ENCODE data around the gene ARTN. TPM values are rescaled to one million over a fixed set of nuclear protein-coding genes. Genes with fewer than 3 reads are reported as not detected.

The ARTN gene
- total and polyA plus RNA-seq, 9 of the 15 experiments (the other 6 are each of a cell fraction or from before 2014, with no cell fraction given): 0.06 to 0.38 TPM; not detected in 7

GRCh38 chr1:43968348-43968948, 34.8 kb downstream of the ARTN start:
- Histone ChIP-seq H3K36me3 (ENCODE audit: control insufficient read depth, insufficient read depth, low read length) (peaks cover 38% of the 10 kb centered on the region), H3K4me3 (no peak overlapping the region), H3K4me1 (replicated peaks in 1 of 2; ENCODE audit: control insufficient read depth in 2 of 2, insufficient read depth in 2 of 2, low read length in 2 of 2) (peaks cover 6 to 25% of the 10 kb centered on the region in 2 experiments; a peak in 4 of 5 replicates), H3K79me2 (ENCODE audit: control insufficient read depth, insufficient read depth, low read length) (peaks cover 16% of the 10 kb centered on the region), H3K27me3 (ENCODE audit: control insufficient read depth in 2 of 2, insufficient read depth in 2 of 2, low read length in 2 of 2) (no peaks in the 10 kb centered on the region), H3K4me2 (ENCODE audit: insufficient read depth, low read length) (no peak overlapping the region), H2AFZ (ENCODE audit: low read depth, low read length) (no peak overlapping the region), H4K20me1 (replicated peaks; ENCODE audit: control insufficient read depth, insufficient read depth, low read length) (no peaks in the 10 kb centered on the region), H3K9ac (ENCODE audit: insufficient read depth in 1 of 2, low read depth in 2 of 2, low read length in 2 of 2) (no peak overlapping the region), H3K27ac (ENCODE audit: extremely low read depth, low read depth, low read length) (no peak overlapping the region), H3K9me3 (replicated peaks; ENCODE audit: control insufficient read depth, insufficient read depth, low read depth, low read length) (no peaks in the 10 kb centered on the region), H3K9me1 (ENCODE audit: control insufficient read depth, insufficient read depth, low read length) (peaks cover 4% of the 10 kb centered on the region)
- ChIA-PET CTCF (ENCODE audit: low intra/inter-chr PET ratio) (no interaction called here), POLR2A (interaction anchor here (0.6 to 0.8 kb wide), 2 partner anchors 19 to 33 kb away, joined by 3 read pairs; no protein-coding TSS in a partner anchor)
- in situ Hi-C loops (cut with MboI): no loop called here
- FAIRE-seq (peak; percentile 80), DNase-seq (ENCODE audit: extremely low read depth in 1 of 4, low spot score in 3 of 4) (peak; percentile 68 to 74 (median 72)), ATAC-seq (peak; percentile 38)
- WGBS (ENCODE audit: insufficient coverage, low coverage, missing lambda C conversion rate): 75% methylated on average over 6 of the region's 6 CpGs
- no TSS peak for BruUV-seq (replicated peaks)
- intact Hi-C loops (cut with micrococcal nuclease): no loop called here
- TF ChIP-seq ZNF444 (CRISPR knock-in tag; IDR thresholded peaks at IDR 0.05) (no peak), SNIP1 (IDR thresholded peaks at IDR 0.05; ENCODE audit: low read depth) (no peak), DMBX1 (CRISPR knock-in tag; IDR thresholded peaks at IDR 0.05; ENCODE audit: borderline replicate concordance) (peak; percentile 63; the same call in 1 of the 2 replicates), MCM2 (IDR thresholded peaks at IDR 0.05; ENCODE audit: low read depth) (no peak), ZNF274 (IDR thresholded peaks at IDR 0.05; ENCODE audit: borderline replicate concordance, low read depth, low read length) (no peak), REST (IDR thresholded peaks at IDR 0.05; ENCODE audit: borderline replicate concordance) (peak; percentile 99), REST (CRISPR knock-in tag; IDR thresholded peaks at IDR 0.05; ENCODE audit: low read depth) (peak; percentile 96), GABPB1 (CRISPR knock-in tag; IDR thresholded peaks at IDR 0.05) (peak; percentile 66; the same call in 1 of the 2 replicates), ARID4B (CRISPR knock-in tag; IDR thresholded peaks at IDR 0.05) (peak; percentile 54; the same call in 1 of the 2 replicates)

All from K562 (cell line).